ENCODE results near the gene DIS3L2.

Gene DIS3L2

DNA sequence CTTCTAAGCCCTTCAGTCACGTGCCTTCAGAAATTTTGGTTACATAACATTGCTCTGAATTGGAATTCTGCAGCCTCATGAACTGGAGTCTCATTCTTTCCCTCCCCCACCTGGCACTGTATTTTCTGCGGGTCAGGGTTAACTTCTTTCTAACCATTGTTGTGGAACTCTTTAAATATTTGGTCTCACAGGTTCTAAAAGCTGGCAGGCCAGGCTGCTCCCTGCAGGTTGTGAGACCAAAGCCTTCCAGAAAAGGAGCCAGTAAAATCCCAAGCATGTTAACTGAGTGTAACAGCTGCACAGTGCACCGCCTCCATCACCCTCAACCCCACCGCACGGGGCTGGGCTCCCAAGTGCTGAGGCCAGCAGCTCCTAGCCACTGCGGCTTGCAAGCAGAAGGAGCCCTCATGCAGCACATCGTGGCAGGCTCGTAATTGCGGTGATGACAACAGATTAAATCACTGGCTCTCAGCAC lies 243.0 kb downstream of the DIS3L2 start:
- DNase-seq = no peak

DNA sequence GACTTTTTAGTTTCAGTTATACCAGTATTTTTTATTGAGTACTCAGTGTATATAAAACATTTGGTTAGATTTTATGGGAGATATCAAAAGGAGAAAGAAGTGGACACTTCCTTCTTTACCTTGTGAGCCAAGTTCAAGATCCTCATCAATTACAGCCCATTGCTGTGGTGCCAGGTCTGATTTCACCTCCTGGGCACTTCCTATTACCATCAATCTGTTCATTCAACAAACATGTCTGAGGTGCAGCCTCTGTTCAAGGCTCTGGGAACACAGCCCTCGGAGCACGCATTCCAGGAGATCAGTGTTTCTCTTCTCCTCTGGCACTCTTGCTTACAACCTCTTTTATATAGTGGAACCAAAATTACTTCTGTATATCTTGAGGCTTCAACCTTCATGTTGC lies 245.7 kb downstream of the DIS3L2 start:
- no peak for DNase-seq

DNA sequence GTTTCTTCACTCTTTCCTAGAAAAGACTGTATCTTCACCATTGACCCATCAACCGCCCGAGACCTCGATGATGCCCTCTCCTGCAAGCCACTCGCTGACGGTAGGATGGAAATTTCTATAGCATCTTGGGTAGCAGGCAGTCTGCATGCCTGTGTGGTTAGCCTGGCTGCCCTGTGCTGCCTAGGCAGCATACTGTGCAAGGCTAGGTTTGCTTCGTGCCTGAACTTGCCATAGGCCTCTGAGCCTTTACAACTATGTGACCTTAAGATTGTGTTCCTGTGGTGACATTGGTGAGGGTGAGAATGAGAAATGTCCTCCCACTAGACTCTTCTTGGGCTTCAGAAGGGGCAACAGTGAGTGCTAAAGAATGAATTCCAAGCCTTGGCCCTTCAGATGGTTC lies 248.8 kb downstream of the DIS3L2 start:
- DNase-seq = no peak

DNA sequence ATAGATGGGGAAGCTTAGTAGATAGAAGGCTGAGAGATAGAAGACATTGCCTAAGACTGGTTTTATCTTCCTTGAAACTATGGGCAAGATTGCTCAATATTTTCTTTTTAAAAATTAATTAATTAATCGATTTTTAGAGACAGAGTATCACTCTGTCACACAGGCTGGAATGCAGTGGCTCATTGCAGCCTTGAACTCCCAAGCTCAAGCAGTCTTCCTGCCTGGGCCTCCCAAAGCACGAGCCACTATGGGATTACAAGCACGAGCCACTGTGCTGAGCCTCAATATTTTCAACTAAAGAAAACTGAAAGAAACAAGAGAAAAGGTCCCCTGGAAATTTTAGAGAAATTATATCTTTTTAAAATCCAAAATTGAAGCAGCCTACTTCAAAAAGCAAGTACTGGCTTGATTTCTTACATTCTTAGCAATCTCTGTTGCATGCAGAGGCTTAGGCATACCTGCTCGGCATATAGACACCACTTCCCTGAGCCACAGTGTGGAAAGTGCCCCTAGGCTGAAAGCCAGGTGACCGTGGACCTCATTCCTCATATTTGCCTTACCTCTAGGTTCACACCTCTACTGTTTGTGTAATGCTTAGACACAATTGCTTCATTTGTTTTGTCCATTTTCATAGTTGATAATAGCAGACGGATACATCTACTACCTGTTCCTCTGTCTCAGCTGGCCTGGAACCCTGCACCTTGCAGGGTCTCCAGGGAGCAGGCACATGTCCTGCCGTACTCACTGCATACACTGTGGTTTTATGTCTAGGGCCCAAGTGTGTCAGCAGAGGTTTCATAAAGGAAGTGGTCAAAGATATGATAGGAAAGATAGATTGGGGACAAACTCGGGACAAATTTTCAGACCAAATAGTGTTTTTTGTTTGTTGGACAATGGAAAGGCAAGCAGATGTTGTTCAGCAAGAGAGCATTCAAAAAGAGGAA lies 250.5 kb downstream of the DIS3L2 start:
- DNase-seq = no peak

DNA sequence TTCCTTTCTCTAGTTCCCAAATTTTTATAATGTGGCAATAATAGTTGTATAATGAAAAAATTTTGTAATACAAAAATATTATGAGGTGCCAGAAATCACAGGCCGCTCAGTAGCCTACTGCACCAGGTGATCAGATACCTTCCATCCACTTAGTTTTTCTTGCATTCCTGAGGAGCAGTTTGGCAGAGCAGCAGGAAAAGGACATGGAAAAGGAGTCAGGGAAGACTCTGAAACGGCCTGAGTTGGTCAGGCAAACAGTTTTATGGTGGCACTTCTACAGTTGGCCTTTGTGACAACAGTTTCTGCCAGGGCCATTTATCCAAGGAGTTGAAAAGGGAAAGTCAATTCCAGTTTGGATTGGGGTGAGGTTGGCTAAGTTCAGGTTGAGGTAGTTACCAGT lies 251.7 kb downstream of the DIS3L2 start:
- DNase-seq = no peak

DNA sequence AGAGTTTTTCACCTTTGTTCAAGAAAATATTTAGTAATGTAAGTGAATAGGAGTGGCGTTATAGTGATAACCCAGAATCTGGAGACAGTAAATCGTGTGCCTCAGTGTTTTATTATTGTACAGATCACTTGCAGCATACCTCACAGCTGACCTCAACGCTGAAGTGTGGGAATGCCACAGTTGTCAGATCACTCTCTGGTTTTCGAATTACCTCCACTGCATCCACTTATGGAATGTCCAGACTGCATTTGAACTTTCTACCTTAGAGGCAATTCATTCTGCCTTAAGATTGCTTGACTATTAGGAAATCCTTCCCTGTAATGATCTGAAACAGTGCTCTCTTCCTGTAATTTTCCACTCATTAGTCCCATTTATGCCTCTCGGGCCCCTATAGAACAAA lies 252.5 kb downstream of the DIS3L2 start:
- no peak for DNase-seq

DNA sequence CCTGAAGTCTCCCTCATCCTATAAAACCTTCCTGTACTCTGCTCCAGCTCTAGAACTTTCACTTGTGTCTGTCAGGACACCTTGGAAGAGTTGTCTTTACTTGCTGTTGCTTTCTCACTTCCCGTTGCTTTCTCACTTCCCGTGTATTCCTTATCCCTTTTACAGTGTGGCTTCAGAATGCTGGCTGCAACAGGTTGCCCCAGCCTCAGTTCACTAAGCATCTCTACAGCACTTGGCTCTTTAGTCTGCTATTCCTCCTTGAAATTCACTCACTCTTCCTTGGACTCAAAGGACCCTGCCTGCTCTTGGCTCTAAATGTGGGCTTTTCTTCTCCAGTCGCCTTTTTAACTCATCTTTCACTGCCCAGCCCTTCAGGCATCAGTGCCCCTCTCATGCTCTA lies 254.5 kb downstream of the DIS3L2 start:
- DNase-seq = no peak

DNA sequence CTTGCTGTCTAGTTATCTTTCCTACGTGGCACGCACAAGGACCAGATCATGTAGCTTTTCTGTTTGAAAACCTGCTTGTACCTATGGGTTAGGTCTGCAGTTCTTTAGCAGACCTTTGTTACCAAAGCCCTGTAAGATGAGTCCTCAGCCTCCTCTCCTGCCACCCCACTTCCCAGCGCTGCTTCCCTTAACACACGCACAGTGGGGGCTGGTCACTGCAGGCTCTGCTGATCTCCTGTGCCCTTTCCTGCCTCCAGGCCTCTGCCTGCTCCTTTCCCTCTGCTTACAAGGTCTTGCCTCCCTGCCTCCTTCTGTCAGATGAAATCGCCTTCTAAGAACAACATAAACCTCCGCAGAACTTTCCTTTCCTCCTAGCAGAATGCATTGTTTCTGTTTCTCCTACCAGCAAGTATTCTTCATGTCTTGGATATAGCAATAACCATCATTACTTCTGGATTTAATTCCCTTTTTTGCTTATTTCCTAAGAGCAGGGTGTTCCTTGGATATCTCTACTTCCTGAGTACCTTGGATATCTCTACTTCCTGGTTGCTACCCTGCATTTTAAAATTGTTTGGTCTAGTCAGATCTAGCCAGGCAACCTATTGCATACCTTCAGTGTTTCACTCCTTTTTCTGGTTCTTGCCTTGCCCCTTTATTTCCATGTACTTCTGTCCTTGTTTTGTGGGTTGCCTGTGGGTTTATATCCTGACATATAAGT lies 257.4 kb downstream of the DIS3L2 start:
- DNase-seq = no peak

DNA sequence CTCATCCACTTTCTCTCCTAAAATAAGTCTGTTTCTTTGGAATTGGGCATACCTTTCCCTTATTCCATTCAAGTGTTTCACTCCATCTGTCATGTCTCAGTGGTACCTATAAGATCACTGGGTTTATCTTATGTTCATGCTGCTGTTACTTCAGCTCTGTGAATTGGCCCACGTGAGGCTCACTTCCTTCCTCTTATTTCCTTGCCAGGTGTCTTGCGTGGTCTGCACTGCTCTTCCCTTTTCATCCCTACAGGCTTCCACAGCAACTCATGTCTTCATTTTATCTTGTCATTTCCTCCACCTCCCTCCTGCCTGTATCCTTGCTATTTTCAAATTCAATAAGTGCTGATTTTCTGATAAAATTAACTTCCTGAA lies 258.0 kb downstream of the DIS3L2 start:
- no peak for DNase-seq

DNA sequence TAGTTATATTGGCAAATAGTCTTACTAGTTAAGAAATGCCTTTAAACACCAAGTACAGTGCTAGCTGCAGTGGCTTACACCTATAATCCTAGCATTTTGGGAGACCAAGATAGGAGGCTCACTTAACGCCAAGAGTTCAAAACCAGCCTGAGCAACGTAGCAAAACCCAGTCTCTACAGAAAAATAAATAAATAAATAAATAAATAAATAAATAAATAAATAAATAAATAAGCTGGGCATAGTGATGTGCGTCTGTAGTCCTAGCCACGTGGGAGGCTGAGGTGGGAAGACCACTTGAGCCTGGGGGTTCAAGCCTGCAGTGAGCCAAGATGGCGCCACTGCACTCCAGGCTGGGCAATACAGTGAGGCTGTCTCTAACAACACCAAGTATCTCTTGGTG lies 258.4 kb downstream of the DIS3L2 start:
- no peak for DNase-seq

DNA sequence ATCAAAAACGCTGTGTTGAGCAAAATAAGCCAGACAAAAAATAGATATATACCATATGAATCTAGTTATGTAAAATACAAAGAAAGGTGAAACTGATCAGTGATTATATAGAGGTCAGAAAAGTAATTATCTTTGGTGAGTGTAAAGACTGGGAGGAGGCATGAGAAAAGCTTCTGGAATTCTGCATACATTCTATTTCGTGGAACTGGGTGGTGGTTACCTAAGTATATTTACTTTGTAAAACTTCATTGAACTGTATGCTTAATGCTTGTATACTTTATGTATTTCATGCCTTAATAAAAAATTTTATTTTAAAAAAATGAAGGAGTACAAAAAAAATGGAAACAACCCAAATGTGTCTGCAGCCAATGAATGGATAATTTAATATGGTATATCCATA lies 263.9 kb downstream of the DIS3L2 start:
- no peak for DNase-seq

DNA sequence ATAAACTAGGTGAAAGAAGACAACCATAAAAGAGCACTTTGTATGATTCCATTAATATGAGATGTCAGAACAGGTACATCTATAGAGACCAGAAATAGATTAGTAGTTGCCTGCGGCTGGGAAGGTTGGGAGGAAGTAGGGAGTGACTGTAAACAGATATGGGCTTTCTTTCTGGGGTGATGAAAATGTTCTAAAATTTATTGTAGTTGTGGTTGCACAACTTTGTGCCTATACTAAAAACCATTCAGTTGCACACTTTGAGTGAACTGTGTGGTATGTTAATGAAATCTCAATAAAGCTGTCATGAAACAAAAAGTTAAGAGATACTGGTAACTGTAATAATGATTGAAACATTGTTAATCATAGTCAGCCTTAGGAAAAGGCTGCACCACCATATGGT lies 264.4 kb downstream of the DIS3L2 start:
- DNase-seq = no peak

DNA sequence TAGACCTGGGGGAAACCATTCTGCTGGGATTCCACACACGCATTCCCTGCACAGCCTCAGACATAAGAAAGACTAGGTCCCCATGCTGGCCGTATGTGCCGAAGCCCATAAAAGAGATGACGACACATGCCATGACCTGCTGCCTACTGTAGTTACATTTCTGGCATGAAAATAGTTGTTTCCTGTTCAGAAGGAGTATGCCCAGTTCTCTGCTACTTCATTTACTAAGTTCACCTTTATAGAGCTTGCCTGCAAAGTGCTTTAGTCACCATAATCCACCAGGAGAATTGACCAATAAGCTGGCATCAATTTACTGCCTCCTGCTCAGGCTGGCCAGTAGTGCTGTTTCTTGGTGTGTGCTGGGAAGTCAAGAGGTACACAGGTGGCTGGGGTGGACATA lies 266.8 kb downstream of the DIS3L2 start:
- DNase-seq = no peak

DNA sequence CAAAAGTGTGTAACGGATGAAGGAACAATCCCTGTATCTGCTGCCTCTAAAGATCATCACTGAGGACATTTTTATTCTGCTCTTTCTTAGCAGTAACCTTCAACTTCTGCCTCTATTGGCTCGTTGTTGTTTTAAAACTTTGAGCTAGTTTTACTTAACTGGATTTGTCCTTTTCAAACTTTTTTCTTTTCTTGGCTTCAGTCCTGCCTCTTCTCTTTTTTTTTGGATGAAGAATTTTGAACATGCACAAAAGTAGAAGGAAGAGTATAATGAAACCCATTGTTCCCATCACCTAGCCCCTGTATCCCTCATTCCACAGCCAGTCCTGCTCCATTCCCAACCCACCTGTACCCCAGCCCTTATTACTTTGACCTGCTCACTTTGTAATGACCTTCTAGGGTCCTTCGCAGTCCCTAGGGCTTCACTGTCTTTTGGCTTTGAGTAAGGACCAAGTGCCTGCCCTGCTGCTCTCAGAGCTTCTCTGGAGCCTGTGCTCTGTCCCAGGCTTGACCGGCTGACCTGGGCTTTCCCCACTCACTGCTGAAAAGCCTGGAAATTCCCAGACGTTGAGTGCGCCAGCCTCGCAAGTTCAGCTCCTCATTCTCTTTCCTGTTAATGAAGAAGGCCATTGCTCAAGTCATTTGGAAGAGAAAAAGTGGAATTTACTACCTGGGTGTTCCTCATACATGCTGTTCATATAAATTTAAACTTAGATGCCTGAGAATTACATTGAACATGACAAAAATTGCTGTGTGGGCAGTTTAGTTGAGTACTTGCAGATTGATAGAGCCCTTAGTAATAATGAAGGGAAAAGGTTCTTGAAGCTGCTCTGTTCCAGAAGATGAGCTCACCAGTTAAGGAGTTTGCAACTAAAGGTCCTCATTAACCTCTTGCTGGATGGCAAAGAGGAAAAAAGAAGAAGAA lies 267.7 kb downstream of the DIS3L2 start:
- DNase-seq = no peak

DNA sequence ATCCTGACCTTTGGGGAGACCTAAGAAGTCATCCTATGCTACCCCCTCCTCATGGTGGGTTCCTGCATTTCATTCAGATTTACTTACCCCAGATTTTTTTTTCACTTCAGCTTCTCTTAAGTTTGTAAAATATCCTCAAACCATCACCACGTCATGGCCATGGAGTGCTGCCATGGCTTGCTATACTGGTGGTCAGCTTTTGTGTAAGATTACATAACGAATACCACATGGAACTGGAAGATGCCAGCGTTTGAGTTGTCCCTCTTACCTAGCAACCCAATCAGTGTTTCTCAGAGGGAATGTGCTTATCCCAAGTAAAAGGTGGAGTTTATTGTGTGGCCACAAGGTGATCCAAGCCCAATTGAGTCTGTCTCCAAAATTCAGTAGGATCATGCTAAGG lies 268.4 kb downstream of the DIS3L2 start:
- DNase-seq = no peak

DNA sequence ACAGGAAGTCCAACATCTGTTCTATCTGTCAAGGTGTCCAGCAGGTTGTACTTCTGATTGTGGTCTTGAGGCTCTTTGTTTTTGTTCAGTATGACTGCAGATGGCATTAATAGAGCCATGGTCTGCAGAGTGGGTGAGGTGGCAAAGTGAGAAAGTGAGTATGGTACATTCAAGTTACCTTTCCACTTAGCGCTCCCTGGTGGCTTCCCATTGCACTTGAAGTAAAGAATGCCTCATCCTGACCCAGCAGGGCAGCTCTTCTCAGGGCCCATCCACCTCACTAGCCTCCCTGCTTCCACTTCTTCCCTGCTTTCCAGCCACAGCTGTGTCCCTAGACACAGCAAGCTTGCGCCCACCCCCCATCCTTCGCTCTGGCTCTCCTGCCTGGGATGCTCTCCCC lies 269.0 kb downstream of the DIS3L2 start:
- DNase-seq = peak in 1 of 2 experiments; percentile 8

DNA sequence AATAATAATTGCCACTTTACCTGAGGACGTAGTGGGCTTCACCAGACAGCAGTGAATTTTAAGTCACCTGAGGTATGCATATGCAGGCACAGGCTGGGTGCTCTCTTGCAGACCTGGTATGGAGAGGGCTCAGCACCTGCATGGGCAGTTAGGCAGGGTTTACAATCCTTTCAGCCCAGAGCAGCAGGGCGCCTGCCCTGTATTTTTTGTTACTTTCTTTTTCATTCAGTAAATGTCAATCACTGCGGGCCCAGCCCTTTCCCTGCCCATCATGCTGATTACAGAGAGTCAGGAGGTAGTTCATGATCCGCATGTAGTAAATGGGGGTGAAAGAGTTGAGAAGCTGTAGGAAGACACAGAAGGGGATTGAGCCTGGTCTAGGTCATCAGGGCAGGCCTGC lies 270.0 kb downstream of the DIS3L2 start:
- no peak for DNase-seq

DNA sequence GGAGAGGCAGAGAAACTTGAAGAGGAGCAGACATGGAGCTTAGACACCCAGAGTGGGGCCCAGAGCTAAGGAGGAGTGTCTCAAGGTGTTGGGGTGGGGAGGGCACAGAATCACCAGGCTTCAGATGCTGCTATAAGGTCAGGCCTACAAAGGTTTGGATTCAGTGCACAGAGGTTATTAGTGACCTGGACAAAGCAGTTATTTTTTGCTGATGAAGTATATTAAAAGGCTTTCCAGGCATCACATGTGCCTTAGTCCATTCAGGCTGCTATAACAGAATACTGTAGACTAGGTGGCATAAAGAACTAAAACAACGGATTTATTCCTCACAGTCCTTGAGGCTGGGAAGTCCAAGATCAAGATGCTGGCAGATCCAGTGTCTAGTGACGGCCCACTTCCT lies 271.4 kb downstream of the DIS3L2 start:
- DNase-seq = no peak

DNA sequence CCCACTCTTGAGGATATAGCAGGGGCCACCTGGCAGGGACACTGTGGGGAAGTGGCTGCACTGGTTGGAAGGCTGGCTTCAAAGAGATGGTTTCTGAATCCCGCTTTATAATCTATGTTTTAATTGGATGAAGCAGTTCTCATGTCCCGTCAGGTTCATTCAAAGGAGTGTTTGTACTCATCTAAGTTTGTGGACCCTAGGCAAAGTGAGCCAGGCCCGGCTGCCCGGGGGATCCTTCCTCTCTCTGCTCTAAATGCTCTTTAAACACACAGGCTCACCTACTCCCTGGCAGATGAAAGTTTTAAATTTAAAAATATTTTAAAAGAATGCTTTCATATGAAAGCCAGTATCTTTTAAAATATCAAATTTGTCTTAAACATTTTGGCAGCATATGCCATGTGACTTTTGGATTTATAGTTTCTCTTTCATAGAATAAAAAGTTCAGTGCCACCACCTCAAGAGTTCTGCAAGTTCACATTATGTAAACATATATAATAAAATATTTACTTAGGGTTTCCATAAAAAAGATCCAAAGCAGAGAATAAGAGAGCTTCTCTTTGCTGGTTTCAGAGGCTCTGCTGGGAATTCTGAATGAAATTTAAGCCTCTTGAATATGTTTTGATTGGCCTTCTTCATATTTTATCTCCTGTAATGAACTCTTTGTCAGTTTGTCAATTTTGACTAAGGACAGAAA lies 273.6 kb downstream of the DIS3L2 start:
- peak in 1 of 2 experiments; percentile 31 for DNase-seq

DNA sequence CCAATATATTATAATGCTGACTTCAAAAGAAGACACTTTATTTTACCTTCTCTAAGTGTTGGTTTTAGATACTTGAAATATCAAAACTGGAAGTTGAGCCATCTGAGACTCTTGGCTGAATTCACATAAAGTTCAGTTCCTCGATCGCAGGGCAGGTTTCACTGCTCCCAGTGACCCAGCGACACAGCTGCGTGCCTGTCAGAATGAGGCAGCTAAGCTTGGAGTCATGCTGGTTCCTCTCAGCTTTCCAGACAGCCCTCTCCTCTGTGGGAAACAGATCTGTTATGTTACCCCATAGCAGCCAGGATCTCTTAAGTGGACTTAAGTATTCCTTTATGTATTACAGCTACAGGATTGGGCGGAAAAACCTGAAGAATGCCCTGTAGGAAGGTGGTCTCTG lies 274.2 kb downstream of the DIS3L2 start:
- peak; percentile 20 to 34 for DNase-seq

DNA sequence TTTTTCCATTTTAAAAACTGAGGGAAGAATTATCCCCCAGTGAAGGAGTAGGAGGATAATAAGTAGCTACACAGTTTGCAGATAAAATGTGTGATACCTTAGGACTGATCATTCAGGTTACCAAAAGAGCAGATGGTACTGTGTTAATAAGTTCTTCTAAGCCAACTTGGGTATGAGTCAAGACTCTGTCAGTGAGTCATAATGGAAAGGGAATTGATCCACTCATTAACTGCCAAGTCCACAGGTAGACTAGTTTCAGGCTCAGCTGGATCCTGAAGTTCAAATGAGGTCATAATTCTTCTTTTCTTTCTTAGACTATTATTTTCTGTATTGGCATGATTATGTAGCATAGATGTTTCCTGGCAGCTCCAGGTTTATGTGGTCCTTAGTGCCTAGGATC lies 274.7 kb downstream of the DIS3L2 start:
- DNase-seq = no peak

DNA sequence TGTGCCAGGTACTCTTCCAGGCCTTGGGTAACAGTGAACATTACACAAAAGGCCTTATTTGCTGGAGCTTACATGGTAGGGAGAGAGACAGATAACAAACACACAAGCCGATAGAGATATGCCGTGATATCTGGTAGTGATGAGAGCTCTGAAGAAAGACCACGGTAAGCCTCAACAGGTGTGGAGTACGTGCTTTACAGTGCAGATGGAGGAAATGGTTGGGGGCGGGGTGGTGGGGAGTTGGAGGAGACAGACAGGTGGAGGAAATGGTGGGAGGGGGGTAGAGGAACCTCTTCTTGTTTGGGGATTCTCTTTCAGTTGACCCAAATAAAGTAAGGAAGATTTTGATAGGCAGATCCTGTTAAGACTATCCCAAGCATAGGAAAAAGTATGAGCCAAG lies 276.0 kb downstream of the DIS3L2 start:
- no peak for DNase-seq

DNA sequence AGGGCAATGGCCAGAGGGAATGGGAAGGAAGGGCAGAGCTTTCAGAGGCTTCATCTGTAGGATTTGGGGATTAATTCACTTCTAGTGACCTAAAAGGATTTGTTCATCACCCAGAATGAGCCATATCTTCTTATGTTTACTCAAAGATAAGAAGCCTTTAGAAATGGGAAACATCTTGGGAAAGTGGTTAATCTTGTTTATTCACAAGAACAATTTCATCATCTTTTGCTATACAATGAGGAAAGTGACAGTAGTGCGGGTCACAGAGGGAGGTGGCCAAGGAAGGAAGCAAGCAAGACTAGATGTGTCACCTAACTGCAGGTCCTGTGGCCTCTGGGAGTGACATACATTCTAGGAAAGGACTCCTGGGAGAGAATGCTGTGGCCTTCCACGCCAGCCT lies 276.6 kb downstream of the DIS3L2 start:
- DNase-seq = no peak
